GM19328 (cell line): ENCODE results near the gene HDAC9.
"Not testable (repeated sequence)": the region's sequence is repeated elsewhere in the genome, so short reads cannot be mapped to it uniquely, and the experiment has no call there.

Source experiments
- ATAC-seq: cut with Tn5 transposase; IDR thresholded peaks from one replicate; pipeline ENCODE4 v1.9.1; 2021; ENCODE audit warnings: mild to moderate bottlenecking, moderate library complexity; ENCODE audit not compliant: unreplicated experiment

The HDAC9 gene

DNA sequence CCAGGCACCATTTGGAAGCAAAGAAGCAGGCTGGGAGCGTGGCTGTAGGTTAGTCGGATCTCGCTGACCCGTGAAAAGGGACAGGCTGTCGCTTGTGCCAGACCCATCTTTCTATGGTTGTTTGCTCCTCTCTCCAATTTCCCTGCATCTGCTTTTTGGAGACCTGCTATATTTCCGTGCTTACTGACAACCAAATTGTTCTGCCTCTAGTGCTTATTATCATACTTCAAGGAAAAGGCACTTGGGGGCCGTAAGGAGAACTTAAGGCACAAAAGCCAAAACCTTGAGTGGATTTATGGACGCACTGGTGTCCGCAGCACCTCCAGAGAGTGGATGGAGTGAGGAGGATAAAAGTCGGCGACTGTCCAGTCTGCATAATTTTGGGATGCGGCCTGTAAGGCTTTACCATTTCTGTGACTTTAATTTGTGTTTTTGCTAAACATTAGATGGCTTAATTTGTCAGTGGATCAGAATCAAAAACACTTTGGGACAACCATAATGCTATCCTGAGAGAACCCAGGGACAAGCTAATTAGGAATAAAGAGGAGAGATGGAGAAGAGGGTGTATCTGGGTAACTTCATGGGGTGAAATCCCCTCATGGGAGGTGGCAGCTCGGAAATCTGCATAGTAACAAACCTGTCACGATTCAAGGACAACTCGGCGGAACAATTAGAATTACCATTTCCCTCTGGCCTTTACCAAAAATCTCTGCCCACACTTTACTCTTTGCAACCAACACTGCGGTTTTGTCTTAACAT lies 206.7 kb downstream of the HDAC9 start:
- ATAC-seq, result no peak

DNA sequence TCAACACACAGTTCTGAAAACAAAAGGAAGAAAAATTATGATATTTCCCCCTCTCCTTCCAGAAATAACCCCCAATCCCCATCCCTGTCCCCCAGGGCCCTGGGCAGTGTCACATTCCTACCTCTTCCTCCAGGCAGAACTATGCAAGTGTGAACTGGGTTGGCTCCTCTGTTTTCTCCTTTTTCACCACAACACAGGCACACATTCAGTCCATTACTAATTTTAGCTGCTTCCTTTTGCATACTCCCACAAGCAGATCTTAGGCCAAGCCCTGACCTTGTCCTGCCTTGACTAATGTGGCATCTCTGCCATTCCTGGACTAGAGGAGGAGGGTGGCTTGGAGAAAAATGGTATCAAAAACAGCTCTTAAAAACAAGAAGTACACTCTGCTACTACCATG lies 208.1 kb downstream of the HDAC9 start:
- ATAC-seq, result no peak

DNA sequence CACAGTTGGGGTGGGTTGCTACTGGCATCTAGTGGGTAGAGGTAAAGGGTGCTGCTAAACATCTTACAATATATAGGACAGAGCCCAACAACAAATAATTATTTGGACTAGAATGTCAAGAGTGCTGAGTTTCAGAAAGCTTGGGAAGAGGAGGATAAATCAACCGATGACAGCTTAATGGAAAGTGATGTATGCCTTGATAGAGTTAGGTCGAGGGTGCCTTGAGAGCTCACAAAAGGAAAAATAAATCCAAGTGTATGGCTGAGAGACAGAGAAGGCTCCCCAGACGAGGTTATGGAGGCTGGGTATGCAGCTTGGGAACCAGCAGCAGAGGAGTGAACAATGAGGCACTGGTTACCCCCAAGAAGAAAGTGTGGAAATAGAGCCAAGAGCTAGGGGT lies 211.1 kb downstream of the HDAC9 start:
- no peak for ATAC-seq

DNA sequence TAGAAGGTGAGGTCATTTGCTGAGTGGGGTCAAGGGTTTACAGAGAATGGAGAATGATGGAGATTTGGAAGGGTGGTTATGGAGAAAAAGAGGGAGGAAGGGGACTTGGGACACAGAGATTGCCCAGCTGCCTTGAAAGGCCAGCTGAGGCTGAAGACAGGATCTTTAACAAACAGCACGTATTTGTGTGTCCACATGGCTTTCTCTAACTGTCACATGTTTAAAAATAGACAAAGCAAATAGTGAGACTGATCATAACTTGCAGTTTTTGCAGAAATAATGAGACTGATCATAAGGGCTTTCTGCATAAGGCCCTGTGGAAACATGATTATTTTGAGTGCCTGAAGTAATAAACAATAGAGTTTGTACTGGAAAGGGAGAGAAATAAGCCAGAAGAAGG lies 212.7 kb downstream of the HDAC9 start:
- no peak for ATAC-seq

DNA sequence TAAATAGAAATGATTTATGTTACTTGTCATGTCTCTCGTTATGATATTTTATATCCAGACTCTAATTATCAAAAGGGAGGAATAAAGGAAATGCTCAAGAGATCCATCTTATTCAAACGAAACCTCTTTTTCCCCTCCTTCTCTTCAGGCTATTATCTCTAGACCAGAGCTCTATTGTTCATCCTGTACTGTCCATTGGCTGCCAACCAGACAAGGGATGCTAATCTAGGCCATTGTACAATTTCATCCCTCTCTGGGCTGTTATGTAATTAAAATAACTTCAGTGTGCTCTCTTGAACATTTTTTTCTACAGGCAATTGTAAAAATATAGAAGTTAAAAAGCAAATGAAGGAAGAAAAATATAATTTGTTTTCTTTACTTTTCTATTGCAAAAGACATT lies 220.4 kb downstream of the HDAC9 start:
- no peak for ATAC-seq

DNA sequence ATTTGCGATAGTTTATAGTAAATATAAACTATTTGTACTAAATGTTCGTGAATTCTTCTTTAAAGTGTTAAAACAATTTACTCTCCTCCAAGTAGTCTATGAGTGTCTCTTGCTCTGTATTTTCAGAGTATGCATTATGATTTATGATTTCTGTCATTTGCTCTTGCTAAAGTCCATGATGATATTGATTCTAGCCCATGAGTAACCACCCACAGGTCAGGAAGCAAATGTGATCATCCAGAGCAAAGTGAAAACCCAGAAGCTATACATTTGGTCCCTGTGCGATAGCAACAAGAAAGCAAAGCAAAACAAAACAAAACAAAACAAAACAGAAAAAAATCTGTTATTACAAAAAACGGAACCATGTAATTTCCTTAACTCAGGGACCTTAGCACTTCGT lies 225.9 kb downstream of the HDAC9 start:
- ATAC-seq, result no peak

DNA sequence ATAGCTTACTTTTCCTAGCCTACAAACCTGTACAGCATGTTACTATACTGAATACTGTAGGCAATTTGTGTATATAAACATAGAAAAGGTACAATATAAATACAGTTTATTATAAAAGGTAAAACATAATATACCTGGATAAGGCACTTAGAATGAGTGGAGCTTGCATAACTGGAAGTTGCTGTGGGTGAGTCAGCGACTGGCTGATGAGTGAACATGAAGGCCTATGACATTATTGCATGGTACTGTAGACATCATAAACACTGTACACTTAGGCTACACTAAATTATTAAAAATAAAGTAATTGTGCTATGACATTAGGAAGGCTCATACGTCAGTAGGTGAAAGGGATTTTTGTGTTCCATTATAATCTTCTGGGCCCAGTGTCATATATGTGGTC lies 228.8 kb downstream of the HDAC9 start:
- no peak for ATAC-seq

DNA sequence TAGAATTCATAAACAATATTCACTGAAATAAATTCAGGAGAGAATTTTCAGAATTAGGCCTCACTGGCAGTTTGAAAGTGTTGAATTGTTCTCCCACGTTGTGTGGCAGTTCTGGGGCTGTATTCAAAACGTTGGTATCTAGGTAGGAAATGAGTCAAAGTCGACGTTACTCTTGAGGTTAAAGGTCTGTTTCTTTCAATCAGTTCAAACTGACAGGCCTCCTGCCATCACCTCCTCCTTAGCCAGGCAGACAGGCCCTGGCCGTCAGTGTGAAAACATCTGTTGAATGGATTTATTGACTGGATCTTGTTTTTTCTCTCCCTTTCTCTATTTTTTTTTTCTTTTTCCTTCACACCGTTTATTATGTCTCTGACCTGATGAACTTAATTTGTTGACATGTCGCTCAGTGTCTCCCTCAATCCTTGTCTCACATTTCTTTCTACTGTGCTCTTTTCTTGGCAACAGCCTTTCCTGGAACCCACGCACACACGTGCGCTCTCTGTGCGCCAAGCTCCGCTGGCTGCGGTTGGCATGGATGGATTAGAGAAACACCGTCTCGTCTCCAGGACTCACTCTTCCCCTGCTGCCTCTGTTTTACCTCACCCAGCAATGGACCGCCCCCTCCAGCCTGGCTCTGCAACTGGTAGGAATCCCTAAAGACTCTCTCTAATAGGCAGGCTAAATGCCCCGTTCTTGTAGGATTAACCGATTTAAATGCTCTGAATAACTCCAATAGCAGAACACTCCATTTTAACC lies 231.7 kb downstream of the HDAC9 start:
- ATAC-seq, result no peak

DNA sequence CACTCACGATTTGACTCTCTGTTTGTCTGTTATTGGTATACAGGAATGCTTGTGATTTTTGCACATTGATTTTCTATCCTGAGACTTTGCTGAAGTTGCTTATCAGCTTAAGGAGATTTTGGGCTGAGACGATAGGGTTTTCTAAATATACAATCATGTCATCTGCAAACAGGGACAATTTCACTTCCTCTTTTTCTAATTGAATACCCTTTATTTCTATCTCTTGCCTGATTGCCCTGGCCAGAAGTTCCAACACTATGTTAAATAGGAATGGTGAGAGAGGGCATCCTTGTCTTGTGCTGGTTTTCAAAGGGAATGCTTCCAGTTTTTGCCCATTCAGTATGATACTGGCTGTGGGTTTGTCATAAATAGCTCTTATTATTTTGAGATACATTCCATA lies 240.5 kb downstream of the HDAC9 start:
- ATAC-seq, result not testable (repeated sequence)

DNA sequence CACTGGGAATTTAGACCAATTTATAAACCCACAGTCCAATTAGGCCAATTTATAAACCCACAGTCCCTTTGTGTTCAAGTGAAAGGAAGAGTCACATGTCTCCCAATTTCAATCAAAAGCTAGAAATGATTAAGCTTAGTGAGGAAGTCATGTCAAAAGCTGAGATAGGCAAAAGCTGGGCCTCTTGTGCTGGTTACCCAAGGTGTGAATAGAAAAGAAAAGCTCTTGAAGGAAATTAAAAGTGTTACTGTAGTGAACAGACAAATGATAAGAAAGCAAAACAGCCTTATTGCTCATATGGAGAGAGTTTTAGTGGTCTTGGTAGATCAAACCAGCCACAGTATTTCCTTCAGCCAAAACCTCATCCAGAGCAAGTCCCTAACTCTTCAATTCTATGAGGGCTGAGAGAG lies 245.0 kb downstream of the HDAC9 start:
- ATAC-seq, result no peak

DNA sequence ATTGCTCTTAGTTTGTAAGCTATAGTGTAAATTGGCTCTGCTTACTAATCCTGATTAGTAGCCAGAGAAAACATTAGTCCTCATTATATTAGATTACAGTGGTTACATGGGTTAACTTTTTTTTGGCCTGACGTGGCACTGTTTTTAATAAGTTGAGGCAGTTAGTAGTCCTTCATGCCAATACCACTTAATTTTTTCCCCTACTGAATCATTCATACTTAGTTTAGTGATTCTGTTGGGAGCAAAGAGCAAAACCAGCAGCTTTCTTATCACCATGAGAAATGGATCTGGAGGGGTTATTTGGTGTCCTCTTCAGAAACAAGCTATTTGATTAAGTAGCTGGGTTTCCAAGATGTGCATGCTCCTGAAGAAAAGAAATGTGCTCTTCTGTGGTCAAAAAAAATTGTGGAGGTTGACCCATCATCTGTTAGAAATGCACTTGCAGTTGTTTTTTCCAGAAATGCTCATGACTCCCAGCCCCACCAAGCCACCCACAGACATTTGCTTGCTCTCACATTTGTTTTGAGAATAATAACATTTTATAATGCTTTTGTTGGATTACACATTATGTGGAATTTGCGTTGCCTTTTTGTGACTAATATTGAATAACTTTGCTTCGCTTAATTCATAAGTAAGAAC lies 258.5 kb downstream of the HDAC9 start:
- no peak for ATAC-seq

DNA sequence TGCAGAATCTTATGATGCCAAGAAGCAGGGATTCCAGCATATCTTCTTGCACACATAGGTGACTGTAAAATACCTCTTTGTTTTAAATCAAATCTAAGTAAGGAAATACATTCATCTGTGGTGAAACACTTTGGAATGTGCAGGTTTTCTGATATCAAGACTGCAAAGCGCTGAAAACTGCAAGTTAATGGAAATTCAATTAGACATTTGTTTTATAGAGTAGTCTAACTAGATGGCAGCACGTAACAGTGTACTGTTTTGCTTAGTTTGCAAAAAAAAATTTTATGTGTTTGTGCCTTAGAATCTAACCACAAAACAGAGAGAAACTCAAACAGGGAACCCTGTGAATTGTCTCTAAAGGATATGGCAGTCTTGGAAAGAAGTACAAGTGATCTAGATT lies 259.2 kb downstream of the HDAC9 start:
- ATAC-seq, result no peak

DNA sequence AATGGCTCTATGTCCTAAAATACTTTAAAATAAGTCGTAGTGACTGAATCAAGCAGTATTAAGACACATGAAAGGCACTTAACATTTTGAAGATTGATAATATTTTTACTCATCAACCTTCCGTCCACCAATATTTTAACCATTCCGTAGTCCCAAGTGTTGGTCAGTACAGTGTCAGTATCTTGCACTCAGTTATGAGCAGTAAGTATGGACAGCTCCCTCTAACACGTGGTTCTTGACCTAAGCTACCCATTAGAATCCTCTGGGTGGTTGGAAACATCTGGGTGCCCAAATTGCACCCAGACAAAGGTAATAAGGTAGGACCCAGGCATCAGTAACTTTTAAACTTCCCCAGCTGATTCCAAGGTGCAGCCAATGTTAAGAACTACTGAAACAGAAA lies 260.2 kb downstream of the HDAC9 start:
- ATAC-seq, result no peak

DNA sequence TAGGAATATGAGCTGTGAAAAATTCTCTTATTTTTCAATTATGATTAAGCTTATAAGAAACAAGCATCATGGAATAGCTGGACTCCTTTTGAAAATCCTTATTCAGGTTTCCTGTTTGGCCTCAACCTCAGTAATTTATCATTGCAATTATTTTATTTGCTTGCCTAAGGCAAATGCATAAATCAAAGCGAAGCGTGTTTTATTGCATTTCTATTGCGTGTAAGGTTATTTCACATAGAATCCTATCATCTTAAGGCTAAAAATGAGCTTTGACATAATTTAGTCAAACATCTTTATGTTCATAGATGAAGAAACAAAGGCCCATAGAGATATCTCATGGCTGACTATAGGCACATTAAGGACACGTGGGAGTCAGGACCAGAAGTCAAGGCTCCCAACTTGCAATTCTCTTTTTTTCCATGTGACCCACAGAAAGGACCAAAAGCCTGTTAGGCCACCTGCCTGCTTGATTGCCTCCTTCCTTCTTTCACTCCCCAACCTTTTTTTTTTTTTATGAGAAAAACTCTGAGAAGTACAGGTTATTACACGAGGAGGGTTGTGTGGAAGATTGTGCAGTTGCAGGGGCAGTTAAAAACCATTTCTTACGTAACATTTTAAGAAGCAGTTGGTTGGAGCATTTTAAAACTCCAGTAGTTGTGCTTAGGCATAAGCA lies 261.0 kb downstream of the HDAC9 start:
- no peak for ATAC-seq

DNA sequence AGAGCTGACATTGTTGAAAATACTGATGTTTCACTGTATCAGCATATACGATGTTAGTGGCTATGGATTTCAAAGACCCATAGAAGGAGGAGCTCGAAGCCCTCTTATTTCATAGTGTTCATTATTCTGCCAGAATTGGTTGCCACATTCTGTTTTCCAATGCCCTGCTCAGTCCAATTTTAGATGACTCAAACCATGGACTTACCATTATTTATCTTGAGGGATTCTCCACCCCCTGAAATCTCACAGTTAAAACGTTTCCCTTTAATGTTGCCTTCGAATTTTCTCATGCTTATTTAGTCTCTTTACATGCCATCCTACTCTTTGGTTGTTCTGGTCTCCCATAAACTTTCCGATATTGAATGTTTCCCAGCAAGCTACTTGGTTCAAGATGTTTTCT lies 264.5 kb downstream of the HDAC9 start:
- no peak for ATAC-seq

DNA sequence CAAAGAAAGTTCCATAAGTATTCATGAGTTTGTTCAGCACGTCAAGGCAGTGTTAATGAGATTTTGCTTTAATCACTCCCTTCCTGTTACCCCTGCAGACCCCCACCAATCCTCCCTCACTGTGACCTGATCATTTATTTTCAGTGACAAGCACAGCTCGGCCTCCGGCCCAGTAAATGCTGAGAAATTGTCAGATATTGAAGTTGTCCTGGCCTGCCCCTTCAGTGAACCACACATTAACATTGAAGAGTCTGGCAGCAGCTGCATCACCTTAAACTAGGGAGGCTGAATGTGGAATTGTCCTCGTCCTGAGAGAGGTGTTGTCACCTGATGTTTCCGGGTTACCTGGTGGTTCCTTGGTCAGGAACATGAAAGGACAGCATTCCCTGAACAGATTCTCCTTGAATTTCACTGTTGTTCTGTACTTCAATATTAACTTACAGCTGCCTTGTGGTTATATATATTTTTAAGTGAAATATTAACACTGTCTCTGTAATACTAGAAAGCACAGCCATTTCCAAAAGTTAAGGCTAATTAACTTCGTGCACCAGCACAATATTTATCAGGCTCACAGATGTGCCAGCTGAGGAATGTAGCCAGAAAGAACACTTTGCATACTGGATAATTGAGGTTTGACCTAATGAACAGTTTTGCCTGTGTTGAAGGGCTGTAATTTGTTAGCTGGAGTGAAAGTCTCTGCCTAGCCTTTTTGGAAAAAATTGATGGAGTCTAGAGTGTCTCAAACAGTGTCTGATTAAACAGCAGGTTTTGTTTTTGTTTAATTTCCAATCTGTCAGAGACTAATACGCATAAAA lies 265.3 kb downstream of the HDAC9 start:
- ATAC-seq, result no peak

DNA sequence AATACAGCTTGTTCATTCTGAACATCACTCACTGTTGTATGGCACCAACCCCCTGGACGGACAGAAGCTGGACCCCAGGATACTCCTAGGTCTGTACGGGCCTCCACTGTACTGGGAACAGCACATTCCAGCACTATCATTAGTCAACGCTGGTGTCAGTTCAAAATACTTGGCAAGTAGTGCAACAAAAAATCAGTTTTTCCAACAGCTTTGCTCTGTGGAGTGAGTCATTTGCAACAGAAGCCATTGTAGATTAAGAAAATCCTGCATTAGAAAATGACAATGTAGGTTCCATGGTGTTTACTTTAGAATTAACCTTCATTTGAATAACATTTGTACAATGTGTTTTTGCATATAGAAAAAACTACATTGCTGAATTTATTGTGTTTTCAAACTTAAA lies 266.6 kb downstream of the HDAC9 start:
- ATAC-seq, result no peak

DNA sequence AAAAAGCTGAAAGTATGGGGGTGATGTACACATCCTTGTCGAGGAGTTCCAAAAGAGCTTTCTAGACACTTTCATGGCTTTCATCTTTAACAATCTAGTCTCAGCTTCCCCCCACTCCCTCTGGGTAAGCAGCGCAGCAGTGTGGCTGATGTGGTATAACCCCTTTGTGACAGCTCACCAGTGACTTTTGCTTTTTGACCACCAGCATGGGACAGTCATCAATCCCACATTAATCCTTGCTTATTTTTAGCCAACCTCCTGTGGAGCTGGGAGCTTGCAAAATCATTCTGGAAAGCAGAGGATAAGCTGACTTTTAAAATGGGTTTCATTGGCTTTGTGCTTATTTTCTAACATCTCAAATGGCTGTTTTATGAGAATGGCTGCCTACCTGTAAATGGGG lies 272.7 kb downstream of the HDAC9 start:
- ATAC-seq, result no peak

DNA sequence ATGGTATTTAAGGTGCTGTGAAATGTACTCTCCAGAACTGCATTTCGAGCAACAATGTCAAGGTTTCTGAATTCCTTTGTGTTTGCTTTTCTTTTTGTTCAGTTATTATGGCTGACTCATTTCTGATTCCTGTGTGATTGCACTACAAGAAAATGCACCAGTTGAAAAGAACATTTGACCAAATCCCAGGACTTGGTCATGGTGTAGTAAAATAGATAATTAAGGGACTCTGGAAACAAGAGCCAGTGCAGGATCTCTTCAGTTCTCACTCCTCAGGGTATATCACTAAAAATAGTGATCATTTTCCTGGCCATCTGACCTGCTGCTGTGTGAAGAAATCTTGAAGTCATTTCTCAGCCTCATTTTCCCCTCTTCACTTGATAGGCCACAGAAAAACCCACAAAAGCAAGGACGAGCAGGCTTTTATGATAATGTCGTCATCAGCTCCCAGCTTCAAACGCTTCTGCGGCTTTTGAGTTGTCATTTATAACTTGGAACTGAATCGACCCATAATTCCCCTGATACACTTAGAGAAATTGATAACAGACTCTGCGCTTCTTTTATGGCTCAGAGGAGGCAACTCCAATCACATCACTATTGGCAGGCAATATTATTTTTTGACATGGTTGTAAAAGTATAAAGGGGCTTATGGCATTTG lies 274.7 kb downstream of the HDAC9 start:
- ATAC-seq, result no peak

DNA sequence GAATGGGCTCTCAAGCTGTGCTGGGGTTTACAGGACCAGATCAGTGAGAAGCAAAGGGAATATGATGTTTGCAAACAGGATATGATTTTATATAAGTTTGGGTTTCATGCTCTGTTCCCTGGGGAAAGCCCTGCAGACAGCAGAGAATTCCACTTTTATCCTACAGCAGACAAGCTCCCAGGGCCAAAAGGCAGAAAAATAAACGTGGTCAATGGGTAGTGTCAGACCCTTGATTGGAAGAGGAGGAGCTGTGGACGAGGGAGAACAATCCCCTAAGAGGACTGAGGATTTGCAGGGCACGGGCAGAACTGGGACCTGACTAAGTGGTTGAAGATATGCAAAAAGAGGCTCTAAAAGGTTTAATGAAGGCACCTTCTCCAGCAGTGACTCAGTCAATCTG lies 275.3 kb downstream of the HDAC9 start:
- ATAC-seq, result no peak
